GM19468 (cell line): ENCODE measurements around the gene TBX19.

Experiments
- ATAC-seq: cut with Tn5 transposase; IDR thresholded peaks from one replicate; pipeline ENCODE4 v1.9.1; 2021; ENCODE audit warnings: mild to moderate bottlenecking, moderate library complexity, moderate number of reproducible peaks; ENCODE audit not compliant: unreplicated experiment; ENCODE audit errors: extremely low read depth

The TBX19 gene

DNA sequence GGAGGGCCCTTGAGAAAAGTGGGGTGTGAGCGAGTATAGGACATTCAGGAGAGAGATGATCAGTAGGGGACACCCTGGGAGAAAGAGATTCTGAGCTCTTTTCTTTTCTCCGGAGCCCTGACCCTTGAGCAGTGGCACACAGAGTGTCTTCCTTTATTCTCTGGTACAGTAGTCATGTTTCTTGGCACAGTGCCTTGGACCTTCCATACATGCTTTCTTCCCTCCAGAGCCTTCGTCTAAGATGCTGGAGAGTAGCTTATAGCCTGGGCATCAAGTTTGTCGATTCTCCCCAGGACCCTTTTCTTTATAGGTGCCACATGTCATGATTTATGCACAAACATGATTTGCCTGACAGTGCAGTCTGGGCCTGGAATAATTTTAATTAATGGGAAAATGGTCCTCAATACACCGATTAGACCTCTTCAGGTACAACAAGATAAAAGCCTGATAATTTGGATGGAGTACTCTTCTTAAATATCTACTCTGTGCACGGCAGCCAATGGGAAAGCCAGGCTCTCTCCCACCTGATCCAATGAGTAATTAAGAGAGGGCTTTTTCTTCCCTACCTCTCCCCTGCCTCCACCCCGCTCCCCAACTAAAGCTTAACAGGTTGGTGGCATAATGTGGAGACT lies at the start of gene TBX19:
TSS of gene TBX19 (plus strand) at position 582 of the 632 bp plus-strand sequence. CDS start 214 bp downstream, outside the sequence.
- ATAC-seq: no peak

DNA sequence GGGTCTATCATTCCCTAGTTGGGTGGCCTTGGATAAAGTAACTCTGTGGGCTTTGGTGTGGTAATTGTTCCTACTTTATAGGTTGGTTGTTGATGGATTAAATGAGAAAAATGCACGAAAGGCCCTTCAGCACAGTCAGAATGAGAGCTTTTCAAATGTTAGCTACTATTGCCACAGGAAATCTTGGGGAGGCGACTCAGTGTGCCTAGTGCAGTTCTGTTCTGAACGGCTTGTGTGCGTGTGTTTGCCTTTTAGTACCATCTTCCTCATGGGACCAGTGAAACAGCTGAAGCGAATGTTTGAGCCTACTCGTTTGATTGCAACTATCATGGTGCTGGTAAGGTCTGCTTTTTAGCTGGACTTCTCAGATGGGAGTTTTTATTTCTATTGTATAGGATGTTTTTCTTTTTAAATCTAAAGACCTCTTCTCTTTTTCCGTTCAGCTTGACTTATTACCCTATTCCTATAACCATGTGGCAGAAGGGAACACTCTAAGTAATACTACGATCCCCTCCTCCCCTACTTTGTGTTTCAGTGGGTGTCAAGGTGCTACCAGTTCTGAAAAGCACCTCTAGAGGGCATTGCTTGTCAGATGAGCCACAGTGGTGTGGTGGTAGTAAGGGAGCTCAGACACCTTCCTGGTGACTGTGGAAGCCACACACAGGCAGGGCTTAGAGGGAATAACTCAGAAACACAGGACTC lies 45.7 kb upstream of the TBX19 start:
- ATAC-seq: peak; percentile 40

GRCh38 chr1:168235548-168235885 lies 45.2 kb upstream of the TBX19 start:
- no peak for ATAC-seq

DNA sequence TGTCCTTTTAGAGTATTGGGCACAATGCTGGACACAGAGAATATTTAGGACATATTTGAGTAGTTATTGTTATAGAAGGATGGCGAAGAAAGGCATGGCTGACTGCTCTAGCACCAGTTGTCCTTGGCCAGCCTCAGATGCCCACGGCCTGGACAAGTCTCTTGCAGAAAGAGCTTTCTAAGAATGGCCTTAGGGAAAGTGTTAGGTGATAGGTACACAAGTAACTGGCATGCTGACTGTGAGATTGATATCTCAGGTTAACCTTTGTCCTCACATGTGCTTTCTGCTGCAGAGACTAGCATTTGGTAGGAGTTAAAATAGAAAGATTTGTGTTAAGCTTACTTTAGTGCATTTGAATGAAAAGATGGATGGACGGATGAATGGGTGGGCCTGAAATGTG lies 44.7 kb upstream of the TBX19 start:
- ATAC-seq: no peak

DNA sequence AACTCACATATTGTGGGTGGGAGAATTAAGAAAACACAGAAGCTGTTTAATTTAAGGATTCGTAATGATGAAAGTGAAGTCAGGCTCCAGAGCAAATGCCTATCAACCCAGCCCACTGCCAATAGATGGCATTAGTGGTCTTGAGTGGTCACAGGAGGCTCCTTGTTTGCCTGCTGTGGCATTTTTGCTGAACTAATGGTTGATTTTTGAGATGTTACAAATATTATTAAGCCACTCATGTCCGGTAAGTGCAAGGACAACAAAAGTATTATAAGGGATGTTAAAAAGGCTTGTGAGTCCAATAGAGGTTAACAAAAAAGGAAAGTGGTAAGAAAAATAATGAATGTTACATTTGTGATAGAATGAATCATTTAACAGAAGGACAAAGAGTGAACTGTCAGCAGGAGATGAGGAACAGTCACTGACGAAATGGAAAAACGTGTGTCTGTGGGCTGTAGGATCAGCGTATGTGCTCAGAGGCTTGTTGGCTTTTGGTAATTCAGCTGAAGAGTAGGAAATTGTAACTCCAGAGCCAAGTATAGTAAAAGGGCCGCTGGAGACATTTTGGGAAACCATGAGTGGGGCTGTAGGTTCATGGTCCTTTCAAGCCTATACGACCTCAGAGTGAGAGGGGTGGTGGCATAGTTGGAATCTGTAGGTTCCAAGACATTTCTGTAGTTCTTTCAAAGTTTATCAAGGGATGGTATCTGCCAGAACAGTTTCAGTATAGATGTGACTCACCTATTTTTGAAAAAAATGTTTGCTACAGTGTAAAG lies 43.7 kb upstream of the TBX19 start:
- ATAC-seq: no peak

- no peak for ATAC-seq
These were observed 37.5 kb upstream of the TBX19 start for GRCh38 chr1:168243198-168243597.

- ATAC-seq: no peak
These were observed 37.0 kb upstream of the TBX19 start for GRCh38 chr1:168243636-168244212.

- no peak for ATAC-seq
These were observed 35.6 kb upstream of the TBX19 start for GRCh38 chr1:168245042-168245441.

- ATAC-seq: no peak
These were observed 34.2 kb upstream of the TBX19 start for GRCh38 chr1:168246506-168246905.

- no peak for ATAC-seq
These were observed 28.4 kb upstream of the TBX19 start for GRCh38 chr1:168252204-168252733.

DNA sequence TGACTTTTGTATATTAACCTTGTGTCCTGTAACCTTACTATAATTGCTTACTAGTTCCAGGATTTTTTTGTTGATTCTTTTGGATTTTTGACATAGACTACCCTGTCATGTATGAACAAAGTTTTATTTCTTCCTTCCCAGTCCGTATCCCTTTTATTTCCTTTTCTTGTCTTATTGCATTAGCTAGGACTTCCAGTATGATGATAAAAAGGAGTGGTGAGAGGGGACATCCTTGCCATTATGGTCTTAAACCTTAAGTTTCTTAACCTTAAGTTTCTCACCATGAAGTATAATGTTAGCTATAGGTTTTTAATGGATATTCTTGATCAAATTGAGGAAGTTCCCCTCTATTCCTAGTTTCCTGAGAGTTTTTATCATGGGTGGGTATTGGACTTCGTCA lies 24.5 kb upstream of the TBX19 start:
- no peak for ATAC-seq

DNA sequence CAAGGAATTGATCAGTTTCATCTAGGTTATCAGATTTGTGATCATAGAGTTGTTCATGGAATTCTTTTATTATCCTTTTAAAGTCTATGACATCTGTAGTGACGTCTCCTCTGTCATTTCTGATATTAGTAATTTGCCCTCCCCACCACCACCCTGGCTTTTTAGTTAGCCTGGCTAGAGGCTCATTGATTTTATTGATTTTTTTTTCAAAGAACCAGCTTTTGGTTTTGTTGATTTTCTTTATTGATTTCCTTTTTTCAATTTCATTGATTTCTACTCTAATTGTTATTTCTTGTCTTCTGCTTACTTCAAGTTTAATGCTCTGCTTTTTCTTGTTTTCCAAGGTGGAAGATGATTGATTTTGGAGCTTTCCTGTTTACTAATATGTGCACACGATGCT lies 23.3 kb upstream of the TBX19 start:
- no peak for ATAC-seq

DNA sequence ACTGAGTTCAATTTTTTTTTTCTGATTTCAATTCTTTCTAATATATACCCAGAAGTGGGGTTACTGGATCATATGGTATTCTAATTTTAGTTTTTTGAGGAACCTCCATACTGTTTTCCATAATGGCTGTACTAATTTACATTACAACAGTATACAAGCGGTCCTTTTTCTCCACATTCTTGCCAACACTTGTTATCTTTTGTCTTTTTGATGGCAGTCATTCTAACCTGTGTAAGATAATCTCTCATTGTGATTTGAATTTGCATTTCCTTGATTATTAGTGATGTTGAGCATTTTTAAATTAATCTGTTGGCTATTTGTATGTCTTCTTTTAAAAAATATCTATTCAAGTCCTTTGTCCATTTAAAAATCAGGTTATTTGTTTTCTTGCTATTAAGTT lies 21.1 kb upstream of the TBX19 start:
- ATAC-seq: no peak

DNA sequence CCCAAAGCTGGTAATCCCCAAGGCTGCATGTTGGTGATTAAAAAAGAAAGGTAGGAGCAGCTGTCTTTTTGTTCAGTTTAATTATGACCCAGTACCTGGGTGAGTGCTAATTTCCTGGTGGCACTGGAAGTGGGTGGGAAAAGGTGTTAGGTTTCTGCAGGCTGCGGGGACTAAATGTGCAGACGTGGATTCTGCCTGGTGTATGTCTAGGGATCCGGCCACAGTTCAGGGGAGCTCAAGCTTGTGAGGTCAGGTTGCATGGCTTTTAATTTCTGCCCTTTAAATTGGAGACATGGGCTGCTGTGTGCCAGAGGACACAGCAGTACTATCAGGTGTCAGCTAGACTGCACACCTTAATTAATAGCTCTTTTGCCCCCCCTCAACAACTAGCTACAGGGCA lies 20.3 kb upstream of the TBX19 start:
- no peak for ATAC-seq

GRCh38 chr1:168261390-168261789 lies 19.3 kb upstream of the TBX19 start:
- ATAC-seq: no peak

DNA sequence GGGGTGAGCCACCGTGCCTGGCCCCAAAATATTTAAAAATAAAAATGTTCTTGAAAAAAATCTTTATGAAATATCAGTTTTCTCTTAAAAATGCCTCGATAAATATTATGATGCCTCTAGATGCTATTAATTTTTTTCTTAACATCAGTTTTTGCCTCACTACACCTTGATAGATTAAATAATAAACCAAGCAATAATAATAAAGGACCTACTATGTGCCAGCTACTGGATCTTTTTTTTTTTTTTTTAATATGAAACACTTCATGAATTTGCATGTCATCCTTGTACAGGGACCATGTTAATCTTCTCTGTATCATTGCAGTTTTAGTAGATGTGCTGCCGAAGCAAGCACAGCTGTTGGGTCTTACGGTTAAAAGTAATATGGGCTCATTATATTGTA lies 17.5 kb upstream of the TBX19 start:
- no peak for ATAC-seq

DNA sequence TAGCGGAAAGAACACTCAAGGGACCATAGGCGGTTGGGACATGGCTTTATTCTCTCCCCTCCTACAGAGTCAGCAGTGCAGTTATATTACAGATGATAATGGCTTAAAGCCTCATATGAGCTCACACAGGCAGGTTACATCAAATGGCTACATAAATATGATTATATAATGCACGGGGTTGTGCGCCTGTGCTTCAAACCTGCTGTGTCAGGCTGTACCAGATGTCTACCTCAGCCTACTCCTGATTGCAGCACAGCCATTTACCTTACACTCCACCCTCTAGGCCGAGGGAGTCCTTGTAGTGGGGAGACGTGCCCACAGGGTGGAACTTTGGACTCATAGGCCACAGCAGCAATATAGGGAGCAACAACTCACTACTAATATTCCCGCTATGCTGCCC lies 16.4 kb upstream of the TBX19 start:
- no peak for ATAC-seq

DNA sequence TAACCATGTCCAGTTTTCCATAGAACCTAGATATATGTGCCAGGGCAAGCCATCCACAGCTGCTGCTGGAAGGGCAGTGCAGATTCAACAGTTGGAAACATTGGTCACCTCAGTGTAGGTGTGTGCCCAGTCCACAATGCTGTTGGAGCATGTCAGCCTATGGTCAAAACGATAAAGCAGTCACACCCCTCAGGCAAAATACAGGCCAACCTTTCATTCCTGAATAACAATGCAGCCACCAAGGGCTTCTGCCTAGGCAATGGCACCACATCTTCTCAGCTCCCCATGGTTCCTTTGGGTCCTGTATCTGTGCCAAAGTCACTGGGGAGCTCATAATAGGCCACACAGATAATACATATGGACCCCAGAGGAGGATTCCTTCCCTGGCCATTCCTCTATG lies 15.1 kb upstream of the TBX19 start:
- ATAC-seq: no peak

DNA sequence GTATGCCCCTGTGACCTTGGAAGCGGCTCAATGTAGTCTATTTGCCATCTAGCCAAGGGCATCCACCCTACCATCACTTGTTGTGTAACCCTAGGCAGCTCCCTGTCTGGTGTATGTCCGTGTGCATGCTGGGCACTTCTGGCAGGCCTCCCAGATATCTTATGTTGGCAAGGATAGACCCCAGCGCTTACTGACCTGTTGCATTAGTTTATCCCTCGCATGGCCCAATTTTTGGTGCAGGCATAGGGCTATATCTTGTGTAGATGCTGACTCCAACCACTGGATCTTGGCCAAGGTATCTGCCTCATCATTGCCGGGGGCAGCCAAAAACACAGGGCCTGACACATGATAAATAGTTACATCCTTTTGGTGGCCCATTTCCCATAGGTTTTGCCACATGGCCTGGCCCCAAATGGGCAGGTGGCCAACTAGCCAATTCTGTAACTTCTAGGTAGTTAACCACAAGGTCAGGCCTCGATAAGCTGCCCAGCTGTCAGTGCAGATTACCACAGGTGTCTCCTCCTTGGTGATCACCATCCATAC lies 14.0 kb upstream of the TBX19 start:
- no peak for ATAC-seq

DNA sequence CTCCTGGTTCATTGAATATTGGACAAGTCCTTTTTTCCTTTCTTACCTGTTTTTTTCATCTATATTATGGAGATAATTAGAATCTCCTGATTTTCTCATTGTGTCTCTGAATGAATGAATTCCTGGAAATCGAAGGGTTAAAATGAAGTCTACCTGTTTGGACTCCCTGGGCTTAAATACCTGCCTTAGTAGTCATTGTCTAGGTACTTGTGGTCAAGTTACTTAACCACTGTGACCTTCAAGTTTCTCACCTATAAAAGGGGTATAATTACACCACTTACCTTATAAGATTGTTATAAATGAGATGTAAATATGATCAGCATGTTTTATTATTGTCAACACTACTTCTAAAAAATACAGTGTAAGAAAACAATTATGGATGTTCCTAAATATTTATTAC lies 9.0 kb upstream of the TBX19 start:
- ATAC-seq: no peak

GRCh38 chr1:168273575-168273974 lies 7.1 kb upstream of the TBX19 start:
- ATAC-seq: no peak
